ENCODE measurements around the gene PACRG. TPM values are rescaled to one million over a fixed set of nuclear protein-coding genes. Genes with fewer than 3 reads are reported as not detected.

PACRG gene
- total RNA-seq, 1 donor from 2014 or later: 2.4 TPM

DNA sequence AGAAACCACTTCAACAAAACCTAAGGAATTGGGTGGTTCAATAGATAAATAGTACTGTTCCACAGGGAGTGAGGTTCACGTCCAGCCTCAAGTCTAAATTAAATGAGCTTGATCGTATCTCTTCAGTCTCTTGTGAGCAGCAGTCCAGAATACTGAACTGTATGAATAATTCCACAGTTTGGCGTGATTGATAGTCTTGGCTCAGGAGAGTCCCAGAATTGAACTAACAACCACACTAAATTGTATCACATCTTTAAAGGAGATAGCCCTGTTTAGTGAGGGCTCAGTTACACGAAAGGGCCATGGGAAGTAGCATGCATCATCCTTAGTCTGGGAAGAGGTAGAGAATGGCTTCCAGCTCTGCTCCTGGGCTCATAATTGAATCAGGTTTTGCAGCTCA lies 224.6 kb downstream of the PACRG start:
- Mint-ChIP-seq H3K36me3 (ENCODE audit: insufficient read depth) (no peaks in the 10 kb centered on the region), H3K27me3 (no peaks in the 10 kb centered on the region), H3K4me3 (ENCODE audit: low read depth) (no peak overlapping the region), H3K9me3 (ENCODE audit: low read depth) (no peaks in the 10 kb centered on the region), H3K27ac (no peak overlapping the region), H3K4me1 (ENCODE audit: low read depth) (peaks cover 8% of the 10 kb centered on the region)
- TF ChIP-seq, protein P1, sequence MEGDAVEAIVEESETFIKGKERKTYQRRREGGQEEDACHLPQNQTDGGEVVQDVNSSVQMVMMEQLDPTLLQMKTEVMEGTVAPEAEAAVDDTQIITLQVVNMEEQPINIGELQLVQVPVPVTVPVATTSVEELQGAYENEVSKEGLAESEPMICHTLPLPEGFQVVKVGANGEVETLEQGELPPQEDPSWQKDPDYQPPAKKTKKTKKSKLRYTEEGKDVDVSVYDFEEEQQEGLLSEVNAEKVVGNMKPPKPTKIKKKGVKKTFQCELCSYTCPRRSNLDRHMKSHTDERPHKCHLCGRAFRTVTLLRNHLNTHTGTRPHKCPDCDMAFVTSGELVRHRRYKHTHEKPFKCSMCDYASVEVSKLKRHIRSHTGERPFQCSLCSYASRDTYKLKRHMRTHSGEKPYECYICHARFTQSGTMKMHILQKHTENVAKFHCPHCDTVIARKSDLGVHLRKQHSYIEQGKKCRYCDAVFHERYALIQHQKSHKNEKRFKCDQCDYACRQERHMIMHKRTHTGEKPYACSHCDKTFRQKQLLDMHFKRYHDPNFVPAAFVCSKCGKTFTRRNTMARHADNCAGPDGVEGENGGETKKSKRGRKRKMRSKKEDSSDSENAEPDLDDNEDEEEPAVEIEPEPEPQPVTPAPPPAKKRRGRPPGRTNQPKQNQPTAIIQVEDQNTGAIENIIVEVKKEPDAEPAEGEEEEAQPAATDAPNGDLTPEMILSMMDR (IDR thresholded peaks at IDR 0.05; ENCODE audit: unreplicated experiment): no peak
- no peak for DNase-seq (ENCODE audit: low spot score, unreplicated experiment)

GRCh38 chr6:162957062-162957461 lies 229.3 kb downstream of the PACRG start:
- Mint-ChIP-seq H3K4me1 (ENCODE audit: low read depth) (peaks cover 7% of the 10 kb centered on the region), H3K36me3 (ENCODE audit: insufficient read depth) (no peaks in the 10 kb centered on the region), H3K9me3 (ENCODE audit: low read depth) (no peaks in the 10 kb centered on the region), H3K4me3 (ENCODE audit: low read depth) (no peak overlapping the region), H3K27ac (no peak overlapping the region), H3K27me3 (no peaks in the 10 kb centered on the region)
- TF ChIP-seq, protein P1 (IDR thresholded peaks at IDR 0.05; ENCODE audit: unreplicated experiment): no peak
- no peak for DNase-seq (ENCODE audit: low spot score, unreplicated experiment)

- no peak for DNase-seq (ENCODE audit: low spot score, unreplicated experiment)
- H3K27me3 Mint-ChIP-seq: no peaks in the 10 kb centered on the region
- no peak overlapping the region for H3K27ac Mint-ChIP-seq
- H3K36me3 Mint-ChIP-seq (ENCODE audit: insufficient read depth): no peaks in the 10 kb centered on the region
- H3K4me3 Mint-ChIP-seq (ENCODE audit: low read depth): no peak overlapping the region
- peaks cover 7% of the 10 kb centered on the region for H3K4me1 Mint-ChIP-seq (ENCODE audit: low read depth)
- peaks cover 5% of the 10 kb centered on the region for H3K9me3 Mint-ChIP-seq (ENCODE audit: low read depth)
- TF ChIP-seq, protein P1 (IDR thresholded peaks at IDR 0.05; ENCODE audit: unreplicated experiment): no peak
Observed at GRCh38 chr6:162960679-162961457, 233.1 kb downstream of the PACRG start.

GRCh38 chr6:162962093-162962492 lies 234.3 kb downstream of the PACRG start:
- TF ChIP-seq, protein P1 (IDR thresholded peaks at IDR 0.05; ENCODE audit: unreplicated experiment): no peak
- H3K27me3 Mint-ChIP-seq: no peaks in the 10 kb centered on the region
- peaks cover 1% of the 10 kb centered on the region for H3K4me1 Mint-ChIP-seq (ENCODE audit: low read depth)
- no peaks in the 10 kb centered on the region for H3K36me3 Mint-ChIP-seq (ENCODE audit: insufficient read depth)
- peaks cover 5% of the 10 kb centered on the region for H3K9me3 Mint-ChIP-seq (ENCODE audit: low read depth)
- H3K27ac Mint-ChIP-seq: no peak overlapping the region
- no peak overlapping the region for H3K4me3 Mint-ChIP-seq (ENCODE audit: low read depth)
- no peak for DNase-seq (ENCODE audit: low spot score, unreplicated experiment)

- no peak overlapping the region for H3K27ac Mint-ChIP-seq
- no peaks in the 10 kb centered on the region for H3K4me1 Mint-ChIP-seq (ENCODE audit: low read depth)
- H3K4me3 Mint-ChIP-seq (ENCODE audit: low read depth): no peak overlapping the region
- H3K27me3 Mint-ChIP-seq: no peaks in the 10 kb centered on the region
- H3K9me3 Mint-ChIP-seq (ENCODE audit: low read depth): peaks cover 5% of the 10 kb centered on the region
- DNase-seq (ENCODE audit: low spot score, unreplicated experiment): no peak
- H3K36me3 Mint-ChIP-seq (ENCODE audit: insufficient read depth): no peaks in the 10 kb centered on the region
- TF ChIP-seq, protein P1 (IDR thresholded peaks at IDR 0.05; ENCODE audit: unreplicated experiment): no peak
Observed at GRCh38 chr6:162963861-162964260, 236.1 kb downstream of the PACRG start.

All from progenitor cell of endocrine pancreas (in vitro differentiated cells).